ENCODE results near the gene RGCC. TPM values are rescaled to one million over a fixed set of nuclear protein-coding genes. Genes with fewer than 3 reads are reported as not detected.

RGCC gene
- total and polyA plus RNA-seq, 9 donors = 1.7 to 62.2 (median 5.2) TPM

GRCh38 chr13:41455725-41456419, 1.5 kb upstream of the RGCC start:
- TF ChIP-seq CTCF (IDR thresholded peaks at IDR 0.05) (no peak), EP300 (IDR thresholded peaks at IDR 0.05) (no peak), POLR2A (IDR thresholded peaks at IDR 0.05) (no peak)
- no peaks in the 10 kb centered on the region for H3K9me3 ChIP-seq
- H3K4me1 ChIP-seq (ENCODE audit: insufficient read depth) = peaks cover 5% of the 10 kb centered on the region
- no peak overlapping the region for H3K27ac ChIP-seq
- no peaks in the 10 kb centered on the region for H3K36me3 ChIP-seq
- H3K4me3 ChIP-seq = no peak overlapping the region
- WGBS, 3 donors = 58 to 67% (median 61%) methylated on average over 19 of the region's 19 CpGs
- no peaks in the 10 kb centered on the region for H3K27me3 ChIP-seq
- intact Hi-C loops (cut with DNase I) = no loop called here
- no peak for DNase-seq

GRCh38 chr13:41457589-41458186, 338 bp downstream of the RGCC start:
- Histone ChIP-seq H3K9me3 (no peaks in the 10 kb centered on the region), H3K36me3 (no peaks in the 10 kb centered on the region), H3K27ac (no peak overlapping the region), H3K27me3 (no peaks in the 10 kb centered on the region), H3K4me3 (peak overlapping the region; percentile 51), H3K4me1 (ENCODE audit: insufficient read depth) (peaks cover 5% of the 10 kb centered on the region)
- intact Hi-C loops (cut with DNase I) = no loop called here
- no peak for DNase-seq
- 1% methylated on average over 43 to 56 of the region's 56 CpGs for WGBS, 3 donors
- TF ChIP-seq EP300 (IDR thresholded peaks at IDR 0.05) = no peak
- no peak for TF ChIP-seq POLR2A (IDR thresholded peaks at IDR 0.05)
- no peak for TF ChIP-seq CTCF (IDR thresholded peaks at IDR 0.05)

- TF ChIP-seq CTCF (IDR thresholded peaks at IDR 0.05) (no peak), POLR2A (IDR thresholded peaks at IDR 0.05) (no peak), EP300 (IDR thresholded peaks at IDR 0.05) (no peak)
- H3K4me3 ChIP-seq = peak overlapping the region; percentile 51
- 2 to 7% (median 4%) methylated on average over 23 to 50 of the region's 50 CpGs for WGBS, 3 donors
- intact Hi-C loops (cut with DNase I) = no loop called here
- H3K36me3 ChIP-seq = no peaks in the 10 kb centered on the region
- no peaks in the 10 kb centered on the region for H3K27me3 ChIP-seq
- H3K9me3 ChIP-seq = no peaks in the 10 kb centered on the region
- H3K27ac ChIP-seq = no peak overlapping the region
- no peak for DNase-seq
- H3K4me1 ChIP-seq (ENCODE audit: insufficient read depth) = peaks cover 5% of the 10 kb centered on the region
Measured at GRCh38 chr13:41458187-41458760, 924 bp downstream of the RGCC start.

GRCh38 chr13:41458761-41459431, 1.5 kb downstream of the RGCC start:
- DNase-seq = no peak
- no peaks in the 10 kb centered on the region for H3K27me3 ChIP-seq
- TF ChIP-seq EP300 (IDR thresholded peaks at IDR 0.05) (no peak), CTCF (IDR thresholded peaks at IDR 0.05) (no peak), POLR2A (IDR thresholded peaks at IDR 0.05) (no peak)
- WGBS, 3 donors = 51 to 61% (median 57%) methylated on average over 4 of the region's 4 CpGs
- H3K4me3 ChIP-seq = peak overlapping the region; percentile 51
- no peaks in the 10 kb centered on the region for H3K9me3 ChIP-seq
- H3K27ac ChIP-seq = no peak overlapping the region
- H3K36me3 ChIP-seq = no peaks in the 10 kb centered on the region
- peaks cover 5% of the 10 kb centered on the region for H3K4me1 ChIP-seq (ENCODE audit: insufficient read depth)
- intact Hi-C loops (cut with DNase I) = no loop called here
